ENCODE data around the gene TNFAIP3. TPM values are rescaled to one million over a fixed set of nuclear protein-coding genes. Genes with fewer than 3 reads are reported as not detected.

Gene TNFAIP3
- total and polyA plus RNA-seq, 2 of the 8 experiments (the other 6 are each of a cell fraction or from before 2014, with no cell fraction given): 1.6 to 2.0 TPM

DNA sequence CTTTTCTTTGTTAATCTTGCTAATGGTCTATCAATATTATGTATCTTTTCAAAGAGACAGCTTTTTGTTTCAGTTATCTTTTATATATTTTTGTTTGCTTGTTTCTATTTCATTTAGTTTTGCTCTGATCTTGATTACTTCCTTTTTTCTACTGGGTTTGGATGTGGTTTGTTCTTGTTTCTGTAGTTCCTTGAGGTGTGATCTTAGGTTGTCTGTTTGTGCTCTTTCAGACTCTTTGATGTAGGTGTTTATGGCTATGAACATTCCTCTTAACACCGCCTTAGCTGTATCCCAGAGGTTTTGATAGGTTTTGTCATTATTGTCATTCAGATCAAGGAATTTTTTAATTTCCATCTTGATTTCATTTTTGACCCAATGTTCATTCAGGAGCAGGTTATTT is 26.8 kb upstream of the TNFAIP3 start:
- Histone ChIP-seq H3K56ac (replicated peaks; ENCODE audit: insufficient read length, low read depth, low read length) (no peak overlapping the region), H3K9ac (replicated peaks in 1 of 4; ENCODE audit: extremely low read depth in 1 of 4, low read depth in 3 of 4, low read length in 3 of 4) (no peak overlapping the region), H4K5ac (ENCODE audit: insufficient read length, low read depth, low read length) (no peak overlapping the region), H2BK12ac (ENCODE audit: low read depth, low read length) (no peak overlapping the region), H3K14ac (ENCODE audit: insufficient read length) (no peak overlapping the region), H3K4me3 (ENCODE audit: extremely low read depth in 1 of 4, insufficient read depth in 2 of 4, low read depth in 3 of 4, low read length in 4 of 4) (no peak overlapping the region), H3K4me1 (replicated peaks in 1 of 4; ENCODE audit: control insufficient read depth in 3 of 4, insufficient read depth in 4 of 4, low read length in 3 of 4) (no peaks in the 10 kb centered on the region), H2BK120ac (replicated peaks; ENCODE audit: low read depth, low read length) (no peak overlapping the region), H2AK5ac (ENCODE audit: low read depth, low read length) (no peak overlapping the region), H2BK15ac (ENCODE audit: low read length) (no peak overlapping the region), H3K18ac (ENCODE audit: extremely low read depth, low read length) (no peak overlapping the region), H2BK20ac (ENCODE audit: low read length) (no peak overlapping the region), H2AFZ (ENCODE audit: low read length) (no peak overlapping the region), H3K23ac (ENCODE audit: insufficient read length) (no peak overlapping the region), H3K79me1 (ENCODE audit: low read depth, low read length) (no peaks in the 10 kb centered on the region), H3K4me2 (ENCODE audit: insufficient read depth in 1 of 2, low read depth in 2 of 2, low read length in 2 of 2) (no peak overlapping the region), H3K27ac (ENCODE audit: low read depth, low read length) (no peak overlapping the region), H3K23me2 (ENCODE audit: low read depth, low read length) (no peaks in the 10 kb centered on the region), H3K9me3 (ENCODE audit: insufficient read depth in 2 of 2, low read depth in 1 of 2, low read length in 1 of 2) (no peaks in the 10 kb centered on the region), H3K4ac (replicated peaks; ENCODE audit: insufficient read length, low read depth, low read length) (no peak overlapping the region), H3K79me2 (ENCODE audit: control insufficient read depth in 1 of 2, insufficient read depth in 2 of 2, low read length in 2 of 2) (no peaks in the 10 kb centered on the region), H4K91ac (replicated peaks; ENCODE audit: insufficient read length, low read length) (no peak overlapping the region), H2BK5ac (ENCODE audit: low read depth, low read length) (no peak overlapping the region), H3K27me3 (replicated peaks in 1 of 4; ENCODE audit: control insufficient read depth in 3 of 4, extremely low read depth in 1 of 4, insufficient read depth in 3 of 4, low read length in 3 of 4) (no peaks in the 10 kb centered on the region), H3K36me3 (ENCODE audit: control insufficient read depth in 2 of 4, insufficient read depth in 4 of 4, low read length in 3 of 4) (no peaks in the 10 kb centered on the region), H4K8ac (ENCODE audit: extremely low read depth, insufficient read depth, low read length) (no peak overlapping the region), H4K20me1 (replicated peaks in 1 of 2; ENCODE audit: control insufficient read depth in 1 of 2, insufficient read depth in 2 of 2, low read length in 2 of 2) (no peaks in the 10 kb centered on the region)
- FAIRE-seq (no peak), DNase-seq (ENCODE audit: low read depth in 1 of 2, low spot score in 2 of 2) (no peak)
- 95% methylated on average over 1 of the region's 1 CpG; no CpG with 5 or more reads in 1 of the 2 experiments for WGBS, 2 experiments (ENCODE audit: extremely low coverage in 1 of 2, insufficient coverage in 1 of 2, insufficient read length in 1 of 2, insufficient replicate concordance in 2 of 2, low coverage in 1 of 2, low lambda C conversion rate in 2 of 2, missing lambda C conversion rate in 1 of 2)
- CTCF ChIA-PET (ENCODE audit: partially characterized antibody): interaction anchor here (1.2 to 1.3 kb wide), 2 partner anchors 39 to 136 kb away, joined by 3 to 4 read pairs; no protein-coding TSS in a partner anchor
- POLR2A ChIA-PET (ENCODE audit: partially characterized antibody): no interaction called here
